Measurements from ENCODE around the gene HECTD4.

GRCh38 chr12:112325622-112326207 lies 56.5 kb downstream of the HECTD4 start:
- TF ChIP-seq CTCF (conservative IDR thresholded peaks at IDR 0.05) (no peak), EZH2 (IDR thresholded peaks at IDR 0.05; ENCODE audit: low read depth) (no peak)

All from PC-9 (cell line).